Measurements from ENCODE around the gene SDHAF2.
"Not testable (repeated sequence)": the region's sequence is repeated elsewhere in the genome, so short reads cannot be mapped to it uniquely, and the experiment has no call there.

Gene SDHAF2

DNA sequence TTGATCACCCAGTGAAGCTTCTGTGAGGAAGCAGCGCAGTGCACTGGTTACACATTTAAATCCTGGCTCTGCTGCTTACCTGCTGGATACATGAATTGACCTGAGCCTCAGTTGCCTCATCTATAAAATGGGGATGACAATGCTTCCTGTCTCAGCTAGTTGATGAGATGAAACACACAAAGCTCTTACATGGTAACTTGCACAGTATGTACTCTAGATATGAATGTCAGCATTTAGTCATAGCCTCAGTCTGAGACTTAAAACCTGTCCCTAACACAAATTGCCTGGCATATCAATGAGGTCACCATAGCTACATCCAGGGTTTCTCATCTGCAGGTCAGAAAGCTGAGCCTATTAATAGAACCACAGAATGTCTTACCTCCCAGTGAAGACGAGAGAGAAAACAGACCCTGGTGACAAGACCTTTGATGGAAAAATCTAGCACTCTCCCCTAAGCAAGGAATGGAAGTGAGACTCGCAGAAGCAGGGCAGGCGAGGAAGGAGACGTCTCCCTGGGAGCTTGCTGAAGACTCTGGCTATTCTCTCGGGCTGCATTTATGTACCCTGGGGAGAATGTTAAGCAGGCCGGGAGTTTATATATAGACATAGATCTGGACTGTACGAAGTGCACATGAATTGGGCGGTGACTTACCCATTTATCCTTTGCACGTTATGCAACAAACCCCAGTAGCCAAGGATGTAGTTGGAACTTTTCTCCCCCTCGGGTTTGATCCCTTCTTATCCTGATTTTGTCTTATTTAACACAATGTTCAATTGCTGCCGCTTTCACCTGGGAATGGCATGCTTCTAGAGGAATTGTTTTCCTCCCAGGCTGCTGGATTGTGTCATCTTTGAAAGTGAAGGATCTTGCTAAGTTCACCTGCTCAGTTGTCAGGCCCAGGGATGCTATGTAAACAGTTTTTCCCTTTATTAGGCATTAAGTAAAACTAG, 18.0 kb downstream of the SDHAF2 start:
- no peak for TF ChIP-seq ZNF274 (IDR thresholded peaks at IDR 0.05; ENCODE audit: low read depth, low read length)
- no peak overlapping the region for H3K4me3 ChIP-seq (ENCODE audit: low read length)

DNA sequence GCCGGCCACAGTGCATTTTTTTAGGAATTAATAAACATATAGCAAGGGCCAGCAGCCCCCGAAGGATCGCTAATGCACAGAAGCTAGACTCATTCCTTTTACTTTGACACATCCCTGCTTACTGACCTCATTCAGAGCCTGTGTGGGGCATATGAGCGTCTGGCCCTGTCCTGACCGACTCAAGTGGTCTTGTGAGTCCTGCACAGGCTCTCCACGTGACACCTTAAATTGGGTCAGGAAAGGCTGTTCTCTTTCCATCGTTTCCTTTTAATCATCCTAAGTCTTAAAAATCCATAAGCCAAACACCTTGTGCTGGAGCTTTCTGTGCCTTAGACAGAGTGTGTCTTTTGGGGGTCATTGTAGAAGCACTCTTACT, 18.6 kb downstream of the SDHAF2 start:
- no peak for TF ChIP-seq ZNF274 (IDR thresholded peaks at IDR 0.05; ENCODE audit: low read depth, low read length)
- no peak overlapping the region for H3K4me3 ChIP-seq (ENCODE audit: low read length)

DNA sequence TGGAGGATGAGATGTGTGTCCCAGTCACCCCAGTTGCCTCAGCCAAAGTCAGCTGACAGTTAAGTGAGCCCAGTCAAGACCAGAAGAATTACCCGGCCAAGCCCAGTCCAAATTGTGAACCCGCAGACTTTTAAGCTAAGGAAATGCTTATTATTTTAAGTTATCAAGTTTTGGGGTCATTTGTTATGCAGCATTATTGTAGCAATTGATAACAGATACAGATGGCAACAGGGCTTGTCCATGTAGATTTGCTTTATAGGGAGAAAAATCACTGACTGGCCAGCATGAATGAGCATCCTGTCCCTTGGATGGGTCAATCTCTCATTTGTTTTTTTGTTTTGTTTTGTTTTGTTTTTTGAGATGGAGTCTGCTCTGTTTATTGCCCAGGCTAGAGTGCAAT, 22.9 kb downstream of the SDHAF2 start:
- no peak overlapping the region for H3K4me3 ChIP-seq (ENCODE audit: low read length)
- no peak for TF ChIP-seq ZNF274 (IDR thresholded peaks at IDR 0.05; ENCODE audit: low read depth, low read length)

DNA sequence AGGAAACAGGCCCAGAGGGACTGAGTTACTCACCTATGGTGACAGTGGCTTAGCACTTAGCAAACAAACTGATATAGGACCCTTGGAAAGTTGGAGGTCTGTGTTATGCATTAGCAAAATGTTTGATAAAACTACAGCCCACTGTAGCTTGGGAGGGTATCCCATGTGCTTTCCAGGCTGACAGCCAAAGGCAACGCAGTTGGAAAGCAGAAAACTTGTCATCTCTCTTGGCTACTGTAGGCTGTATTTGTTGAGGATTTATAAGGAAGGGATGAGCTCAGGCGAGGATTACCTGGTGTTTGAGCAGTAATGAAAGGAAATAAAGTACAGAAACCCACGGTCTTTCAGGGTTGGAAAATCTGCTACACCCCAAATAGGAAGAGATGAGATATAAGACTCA, 23.8 kb downstream of the SDHAF2 start:
- TF ChIP-seq ZNF274 (IDR thresholded peaks at IDR 0.05; ENCODE audit: low read depth, low read length) = no peak
- H3K4me3 ChIP-seq (ENCODE audit: low read length) = no peak overlapping the region

DNA sequence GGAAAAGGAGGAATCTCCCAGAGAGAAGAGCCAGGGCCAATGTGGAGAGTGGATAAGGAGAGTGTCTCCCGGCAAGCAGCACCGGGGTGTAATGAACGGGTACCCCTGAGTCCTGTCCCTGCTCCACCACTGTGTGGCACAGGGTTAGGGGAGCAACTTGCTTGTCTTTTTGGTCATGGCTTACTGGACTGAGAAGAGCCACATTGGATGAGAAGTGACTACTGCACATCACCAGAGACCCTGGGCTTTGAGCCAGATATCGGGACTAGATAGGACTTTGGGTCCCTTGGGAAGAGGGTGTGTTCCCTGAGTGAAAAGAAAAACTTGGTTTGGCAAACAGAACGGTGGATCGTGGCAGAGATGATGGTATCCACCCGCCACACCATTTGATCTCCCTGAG, 24.6 kb downstream of the SDHAF2 start:
- no peak for TF ChIP-seq ZNF274 (IDR thresholded peaks at IDR 0.05; ENCODE audit: low read depth, low read length)

DNA sequence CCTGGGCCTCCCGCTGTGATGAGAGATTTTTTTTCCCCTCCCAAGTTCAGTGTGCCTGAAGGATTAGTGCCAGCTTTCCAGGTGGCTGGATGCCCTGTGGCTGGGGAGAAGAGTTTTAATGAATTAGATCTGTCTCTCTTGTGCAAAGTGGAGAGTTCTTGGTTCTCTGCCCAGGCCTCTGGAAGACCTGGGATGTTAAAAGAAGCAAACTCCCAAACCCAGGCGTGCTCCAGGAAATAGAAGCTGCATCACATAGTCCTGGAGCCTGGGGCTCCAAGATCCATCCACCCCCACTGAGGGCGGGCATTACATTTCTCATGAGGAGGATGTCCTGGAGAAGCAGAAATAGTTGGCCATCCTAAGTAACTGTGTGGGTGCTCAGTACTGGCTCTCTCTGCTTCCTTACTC, 30.6 kb downstream of the SDHAF2 start:
- H3K4me3 ChIP-seq (ENCODE audit: low read length) = no peak overlapping the region
- TF ChIP-seq ZNF274 (IDR thresholded peaks at IDR 0.05; ENCODE audit: low read depth, low read length) = no peak

More for the DNA sequence above, 24.6 kb downstream of the SDHAF2 start:
- H3K4me3 ChIP-seq (ENCODE audit: low read length) = no peak overlapping the region

DNA sequence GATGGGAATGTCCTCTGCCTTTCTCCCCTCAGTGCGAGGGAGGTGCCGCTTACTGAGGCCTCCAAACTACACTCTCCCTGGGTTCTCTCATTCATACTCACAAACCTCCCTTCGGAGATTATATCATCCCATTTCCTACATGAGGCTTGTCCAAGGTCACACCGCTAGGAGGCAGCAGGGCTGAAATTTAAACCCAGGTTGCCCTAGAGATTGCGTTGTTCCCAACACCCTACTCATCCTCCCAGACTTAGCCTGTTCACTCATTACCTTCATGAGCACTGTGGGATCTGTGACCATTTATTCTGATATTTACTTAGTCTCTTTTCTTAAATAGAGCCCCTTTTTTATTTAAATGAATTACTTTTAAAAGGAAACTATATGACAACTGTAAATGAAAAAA, 31.1 kb downstream of the SDHAF2 start:
- H3K4me3 ChIP-seq (ENCODE audit: low read length) = no peak overlapping the region
- TF ChIP-seq ZNF274 (IDR thresholded peaks at IDR 0.05; ENCODE audit: low read depth, low read length) = no peak

DNA sequence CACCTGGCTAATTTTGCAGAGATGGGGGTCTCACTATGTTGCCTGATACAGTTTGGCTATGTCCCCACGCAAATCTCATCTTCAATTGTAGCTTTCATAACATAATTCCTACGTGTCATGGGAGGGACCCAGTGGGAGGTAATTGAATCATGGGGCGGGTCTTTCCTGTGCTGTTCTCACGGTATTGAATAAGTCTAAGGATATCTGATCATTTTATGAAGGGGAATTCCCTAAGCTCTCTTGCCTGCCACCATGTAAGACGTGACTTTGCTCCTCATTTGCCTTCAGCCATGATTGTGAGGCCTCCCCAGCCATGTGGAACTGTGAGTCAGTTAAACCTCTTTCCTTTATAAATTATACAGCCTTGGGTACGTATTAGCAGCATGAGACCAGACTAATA, 37.7 kb downstream of the SDHAF2 start:
- not testable (repeated sequence) for H3K4me3 ChIP-seq (ENCODE audit: low read length)

DNA sequence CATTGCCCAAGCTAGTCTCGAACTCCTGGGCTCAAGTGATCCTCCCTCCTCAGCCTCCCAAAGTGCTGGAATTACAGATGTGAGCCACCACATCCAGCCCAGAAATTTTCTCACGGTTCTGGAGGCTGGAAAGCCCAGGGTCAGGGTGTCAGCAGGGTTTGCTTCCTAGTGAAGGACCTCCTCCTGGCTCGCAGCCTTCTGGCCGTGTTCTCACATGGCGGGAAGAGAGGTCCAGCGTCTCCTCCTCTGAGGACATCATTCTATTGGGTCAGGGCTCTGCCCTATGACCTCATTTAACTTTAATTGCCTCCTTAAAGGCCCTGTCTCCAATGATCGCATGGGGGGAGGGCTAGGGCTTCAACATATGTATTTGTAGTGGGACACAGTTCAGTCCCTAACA, 38.1 kb downstream of the SDHAF2 start:
- no peak for TF ChIP-seq ZNF274 (IDR thresholded peaks at IDR 0.05; ENCODE audit: low read depth, low read length)
- H3K4me3 ChIP-seq (ENCODE audit: low read length) = no peak overlapping the region

DNA sequence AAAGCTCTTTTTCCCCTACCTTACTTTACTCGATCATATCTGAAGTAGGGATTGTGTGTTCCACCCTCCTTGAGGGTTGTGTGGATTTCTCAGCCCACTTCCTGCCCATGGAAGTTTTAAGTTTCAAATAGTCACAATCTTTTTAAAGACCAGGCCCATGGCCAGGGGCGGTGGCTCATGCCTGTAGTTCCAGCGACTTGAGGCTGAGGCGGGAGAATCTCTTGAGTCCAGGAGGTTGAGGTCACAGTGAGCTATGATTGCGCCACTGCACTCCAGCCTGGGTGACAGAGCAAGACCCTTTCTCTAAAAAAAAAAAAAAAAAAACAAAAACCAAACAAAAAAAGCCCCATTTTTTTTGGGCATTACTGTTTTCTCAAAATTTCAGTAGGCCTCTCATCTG, 42.4 kb downstream of the SDHAF2 start:
- no peak overlapping the region for H3K4me3 ChIP-seq (ENCODE audit: low read length)
- no peak for TF ChIP-seq ZNF274 (IDR thresholded peaks at IDR 0.05; ENCODE audit: low read depth, low read length)

DNA sequence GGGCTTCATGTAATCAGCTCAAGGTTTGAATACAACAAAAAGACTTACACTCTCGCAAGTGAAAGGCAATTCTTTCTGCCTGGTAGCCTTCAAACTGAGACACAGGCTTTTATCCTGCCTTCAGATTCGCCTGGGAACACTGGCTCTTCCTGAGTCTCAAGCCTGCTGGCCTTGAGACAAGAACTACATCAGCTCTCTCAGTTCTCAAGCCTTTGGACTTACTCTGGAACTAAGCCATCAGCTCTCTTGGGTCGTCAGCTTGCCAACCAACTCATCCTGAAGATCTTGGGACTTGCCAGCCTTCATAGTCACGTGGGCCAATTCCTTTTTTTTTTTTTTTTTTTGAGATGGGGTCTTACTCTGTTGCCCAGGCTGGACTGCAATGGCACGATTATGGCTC, 42.9 kb downstream of the SDHAF2 start:
- H3K4me3 ChIP-seq (ENCODE audit: low read length) = no peak overlapping the region
- no peak for TF ChIP-seq ZNF274 (IDR thresholded peaks at IDR 0.05; ENCODE audit: low read depth, low read length)

DNA sequence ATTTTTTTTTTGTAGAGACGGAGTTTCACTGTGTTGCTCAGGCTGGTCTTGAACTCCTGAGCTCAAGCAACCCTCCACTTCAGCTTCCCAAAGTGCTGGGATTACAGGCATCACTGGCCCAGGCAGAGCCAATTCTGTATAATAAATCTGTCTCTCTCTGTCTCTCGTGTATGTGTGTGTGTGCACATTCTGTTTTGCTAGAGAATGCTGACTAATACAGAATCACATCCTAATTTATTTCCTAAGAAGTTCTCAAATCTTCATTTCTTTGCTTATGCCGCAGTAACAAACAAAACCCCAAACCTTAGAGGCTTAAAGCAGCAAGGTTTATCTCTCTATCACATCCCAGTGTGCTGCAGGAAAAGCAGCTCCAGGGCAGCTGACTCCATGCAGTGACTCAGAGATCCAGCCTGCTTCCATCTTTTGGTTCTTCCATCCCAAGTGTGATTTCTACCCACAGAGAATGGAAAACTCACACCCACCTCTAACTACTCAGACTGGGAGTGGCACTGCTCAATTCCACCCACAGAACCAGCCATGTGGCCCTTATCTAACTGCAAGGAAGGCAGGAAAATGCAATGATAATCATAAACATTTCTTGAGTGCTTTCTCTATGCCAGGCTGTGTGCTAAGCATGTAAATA, 43.6 kb downstream of the SDHAF2 start:
- TF ChIP-seq ZNF274 (IDR thresholded peaks at IDR 0.05; ENCODE audit: low read depth, low read length) = no peak

DNA sequence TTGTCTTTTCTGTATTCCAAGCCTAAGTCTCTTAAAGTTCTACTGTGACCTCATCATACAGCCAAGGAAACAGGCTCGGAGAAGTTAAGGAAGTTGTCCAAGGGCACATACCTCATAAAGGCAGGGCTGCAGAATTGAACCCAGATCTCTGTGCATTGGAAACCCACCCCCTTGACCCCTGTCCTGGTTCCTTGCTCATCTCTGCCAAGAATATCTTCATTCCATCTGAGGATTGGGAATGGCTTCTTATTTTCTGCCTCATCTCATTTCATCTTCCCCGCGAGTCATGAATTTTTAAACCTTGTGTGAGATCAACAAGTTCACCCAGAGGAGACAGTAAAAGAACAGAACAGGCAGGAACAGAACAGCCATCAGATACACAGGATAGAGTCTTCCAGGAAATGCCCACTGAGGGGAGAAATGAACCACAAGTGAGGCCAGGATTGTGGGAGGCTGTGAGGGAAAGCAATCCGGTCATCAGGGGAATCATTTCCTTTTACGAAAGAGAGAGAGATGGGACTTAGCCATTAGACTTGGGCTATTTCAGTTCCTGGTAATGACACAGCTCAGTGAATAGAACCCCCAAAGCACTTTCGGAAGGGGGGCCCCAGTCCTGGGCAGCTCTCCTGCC, 44.2 kb downstream of the SDHAF2 start:
- TF ChIP-seq ZNF274 (IDR thresholded peaks at IDR 0.05; ENCODE audit: low read depth, low read length) = no peak
- H3K4me3 ChIP-seq (ENCODE audit: low read length) = no peak overlapping the region

More for the DNA sequence above, 43.6 kb downstream of the SDHAF2 start:
- no peak overlapping the region for H3K4me3 ChIP-seq (ENCODE audit: low read length)

DNA sequence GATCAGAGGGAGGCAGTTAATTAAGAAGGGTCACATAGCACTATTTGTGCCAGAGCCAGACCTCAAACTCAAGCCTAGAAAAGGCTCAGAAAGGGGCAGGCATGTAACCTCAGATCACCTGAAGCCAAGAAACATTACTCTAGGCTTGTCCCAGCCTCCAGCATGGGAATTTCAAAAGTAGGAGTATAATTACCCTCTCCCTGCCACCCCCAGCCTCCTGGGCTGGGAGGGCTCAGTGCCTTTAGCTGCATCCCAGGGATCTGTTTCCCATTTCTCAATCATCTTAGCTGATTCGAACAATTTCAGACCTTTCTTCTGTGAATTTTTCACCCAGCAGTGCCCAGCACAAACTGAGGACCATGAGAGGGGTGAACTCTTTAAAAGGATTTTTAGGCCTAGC, 45.5 kb downstream of the SDHAF2 start:
- H3K4me3 ChIP-seq (ENCODE audit: low read length) = no peak overlapping the region
- no peak for TF ChIP-seq ZNF274 (IDR thresholded peaks at IDR 0.05; ENCODE audit: low read depth, low read length)

DNA sequence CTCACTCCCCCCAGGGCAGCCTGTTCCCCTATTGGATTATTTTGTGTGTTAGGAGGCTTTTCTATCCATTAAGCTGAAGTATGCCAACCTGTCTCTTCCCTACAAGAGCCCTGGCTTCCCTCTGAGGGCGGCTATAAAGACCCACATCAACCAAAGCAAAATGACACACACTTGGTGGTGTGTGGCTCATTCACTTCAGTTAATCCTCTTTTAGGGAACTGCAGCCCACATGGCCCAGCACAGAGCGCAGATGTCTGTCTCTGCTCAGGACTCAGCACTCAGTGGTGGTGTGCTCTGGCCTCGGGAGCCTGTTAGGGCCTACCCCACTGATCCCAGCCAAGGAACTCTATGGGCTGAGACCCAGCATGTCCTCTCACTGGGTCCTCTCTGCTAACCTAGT, 46.4 kb downstream of the SDHAF2 start:
- no peak for TF ChIP-seq ZNF274 (IDR thresholded peaks at IDR 0.05; ENCODE audit: low read depth, low read length)
- H3K4me3 ChIP-seq (ENCODE audit: low read length) = no peak overlapping the region
